H1 (cell line): Measurements from ENCODE around the gene RPSA. TPM values are rescaled to one million over a fixed set of nuclear protein-coding genes. Genes with fewer than 3 reads are reported as not detected.

Source experiments
- CHD1 ChIP-seq: IDR thresholded peaks from 2 replicates; pipeline ENCODE4 v1.6.1; 2012; ENCODE audit warnings: low read depth, low read length, improper control_type of control experiment
- CHD2 ChIP-seq: IDR thresholded peaks from 2 replicates; pipeline ENCODE4 v1.6.1; 2012; ENCODE audit warnings: low read length, improper control_type of control experiment
- CTBP2 ChIP-seq: IDR thresholded peaks from 2 replicates; pipeline ENCODE4 v1.7.0; 2011; ENCODE audit warnings: borderline replicate concordance, mild to moderate bottlenecking, moderate library complexity, mixed read lengths, low read length; ENCODE audit not compliant: insufficient read depth, insufficient read length
- EP300 ChIP-seq, 2 experiments: IDR thresholded peaks; 1 replicate in 1 of 2; 2 replicates in 1 of 2; pipeline ENCODE4 v1.6.1; 2011 to 2012; ENCODE audit warnings: low read depth in 2 of 2, low read length in 2 of 2, mild to moderate bottlenecking in 2 of 2, borderline replicate concordance in 1 of 2, inconsistent platforms in 1 of 2, moderate library complexity in 1 of 2
- PHF8 ChIP-seq: fragments of 200-600 bp; sonication (generic); conservative IDR thresholded peaks from 2 replicates; pipeline ENCODE4 v1.7.1; 2012; ENCODE audit warnings: low read depth, mild to moderate bottlenecking, inconsistent platforms, low read length, moderate library complexity
- SIN3A ChIP-seq, 2 experiments: IDR thresholded peaks in 1 of 2; conservative IDR thresholded peaks in 1 of 2; 2 replicates each; pipeline ENCODE4 v1.6.1; 2011 to 2012; ENCODE audit warnings: low read length in 2 of 2, improper control_type of control experiment in 1 of 2, low read depth in 1 of 2, mild to moderate bottlenecking in 1 of 2
- TCF12 ChIP-seq: IDR thresholded peaks from 2 replicates; pipeline ENCODE4 v1.6.1; 2011; ENCODE audit warnings: low read depth, mild to moderate bottlenecking, low read length
- ZNF274 ChIP-seq: IDR thresholded peaks from 2 replicates; pipeline ENCODE4 v1.7.0; 2012; ENCODE audit warnings: low read length, borderline replicate concordance; ENCODE audit errors: extremely low read depth
- polyA plus RNA-seq, 7 experiments: library from polyadenylated mRNA; depleted of rRNA in 3 of 7; stranded (reverse) in 5 of 7; unstranded in 2 of 7; fragments of >200 nt in 5 of 7; fragments of 200-250 nt in 2 of 7; gene quantifications; 1 replicate in 5 of 7; 2 replicates in 1 of 7; 4 replicates in 1 of 7; pipeline versions ENCODE4 v1.2.1 to v1.2.3, GENCODE V29; 2011 to 2013; ENCODE audit warnings: missing spikeins in 2 of 7, mixed read lengths in 2 of 7
- total RNA-seq: library from RNA; stranded (reverse); fragmentation: NEBNext Ultra II Directional; extraction: Animal tissue kit (Norgen Biotek cat#: 25700); gene quantifications from 2 replicates; pipeline ENCODE4 v1.2.1, GENCODE V29; 2021
- TF ChIP-seq, protein P1 (sequence below): fragments of 300-600 bp; sonication (generic); IDR thresholded peaks from 2 replicates; pipeline ENCODE4 v1.7.1; 2012; ENCODE audit warnings: low read length, moderate library complexity, mild to moderate bottlenecking, inconsistent platforms; ENCODE audit not compliant: insufficient replicate concordance

The RPSA gene
- total and polyA plus RNA-seq, 2 of the 8 experiments (the other 6 are each of a cell fraction or from before 2014, with no cell fraction given) = 2,661 to 7,468 TPM

- TF ChIP-seq, protein P1, sequence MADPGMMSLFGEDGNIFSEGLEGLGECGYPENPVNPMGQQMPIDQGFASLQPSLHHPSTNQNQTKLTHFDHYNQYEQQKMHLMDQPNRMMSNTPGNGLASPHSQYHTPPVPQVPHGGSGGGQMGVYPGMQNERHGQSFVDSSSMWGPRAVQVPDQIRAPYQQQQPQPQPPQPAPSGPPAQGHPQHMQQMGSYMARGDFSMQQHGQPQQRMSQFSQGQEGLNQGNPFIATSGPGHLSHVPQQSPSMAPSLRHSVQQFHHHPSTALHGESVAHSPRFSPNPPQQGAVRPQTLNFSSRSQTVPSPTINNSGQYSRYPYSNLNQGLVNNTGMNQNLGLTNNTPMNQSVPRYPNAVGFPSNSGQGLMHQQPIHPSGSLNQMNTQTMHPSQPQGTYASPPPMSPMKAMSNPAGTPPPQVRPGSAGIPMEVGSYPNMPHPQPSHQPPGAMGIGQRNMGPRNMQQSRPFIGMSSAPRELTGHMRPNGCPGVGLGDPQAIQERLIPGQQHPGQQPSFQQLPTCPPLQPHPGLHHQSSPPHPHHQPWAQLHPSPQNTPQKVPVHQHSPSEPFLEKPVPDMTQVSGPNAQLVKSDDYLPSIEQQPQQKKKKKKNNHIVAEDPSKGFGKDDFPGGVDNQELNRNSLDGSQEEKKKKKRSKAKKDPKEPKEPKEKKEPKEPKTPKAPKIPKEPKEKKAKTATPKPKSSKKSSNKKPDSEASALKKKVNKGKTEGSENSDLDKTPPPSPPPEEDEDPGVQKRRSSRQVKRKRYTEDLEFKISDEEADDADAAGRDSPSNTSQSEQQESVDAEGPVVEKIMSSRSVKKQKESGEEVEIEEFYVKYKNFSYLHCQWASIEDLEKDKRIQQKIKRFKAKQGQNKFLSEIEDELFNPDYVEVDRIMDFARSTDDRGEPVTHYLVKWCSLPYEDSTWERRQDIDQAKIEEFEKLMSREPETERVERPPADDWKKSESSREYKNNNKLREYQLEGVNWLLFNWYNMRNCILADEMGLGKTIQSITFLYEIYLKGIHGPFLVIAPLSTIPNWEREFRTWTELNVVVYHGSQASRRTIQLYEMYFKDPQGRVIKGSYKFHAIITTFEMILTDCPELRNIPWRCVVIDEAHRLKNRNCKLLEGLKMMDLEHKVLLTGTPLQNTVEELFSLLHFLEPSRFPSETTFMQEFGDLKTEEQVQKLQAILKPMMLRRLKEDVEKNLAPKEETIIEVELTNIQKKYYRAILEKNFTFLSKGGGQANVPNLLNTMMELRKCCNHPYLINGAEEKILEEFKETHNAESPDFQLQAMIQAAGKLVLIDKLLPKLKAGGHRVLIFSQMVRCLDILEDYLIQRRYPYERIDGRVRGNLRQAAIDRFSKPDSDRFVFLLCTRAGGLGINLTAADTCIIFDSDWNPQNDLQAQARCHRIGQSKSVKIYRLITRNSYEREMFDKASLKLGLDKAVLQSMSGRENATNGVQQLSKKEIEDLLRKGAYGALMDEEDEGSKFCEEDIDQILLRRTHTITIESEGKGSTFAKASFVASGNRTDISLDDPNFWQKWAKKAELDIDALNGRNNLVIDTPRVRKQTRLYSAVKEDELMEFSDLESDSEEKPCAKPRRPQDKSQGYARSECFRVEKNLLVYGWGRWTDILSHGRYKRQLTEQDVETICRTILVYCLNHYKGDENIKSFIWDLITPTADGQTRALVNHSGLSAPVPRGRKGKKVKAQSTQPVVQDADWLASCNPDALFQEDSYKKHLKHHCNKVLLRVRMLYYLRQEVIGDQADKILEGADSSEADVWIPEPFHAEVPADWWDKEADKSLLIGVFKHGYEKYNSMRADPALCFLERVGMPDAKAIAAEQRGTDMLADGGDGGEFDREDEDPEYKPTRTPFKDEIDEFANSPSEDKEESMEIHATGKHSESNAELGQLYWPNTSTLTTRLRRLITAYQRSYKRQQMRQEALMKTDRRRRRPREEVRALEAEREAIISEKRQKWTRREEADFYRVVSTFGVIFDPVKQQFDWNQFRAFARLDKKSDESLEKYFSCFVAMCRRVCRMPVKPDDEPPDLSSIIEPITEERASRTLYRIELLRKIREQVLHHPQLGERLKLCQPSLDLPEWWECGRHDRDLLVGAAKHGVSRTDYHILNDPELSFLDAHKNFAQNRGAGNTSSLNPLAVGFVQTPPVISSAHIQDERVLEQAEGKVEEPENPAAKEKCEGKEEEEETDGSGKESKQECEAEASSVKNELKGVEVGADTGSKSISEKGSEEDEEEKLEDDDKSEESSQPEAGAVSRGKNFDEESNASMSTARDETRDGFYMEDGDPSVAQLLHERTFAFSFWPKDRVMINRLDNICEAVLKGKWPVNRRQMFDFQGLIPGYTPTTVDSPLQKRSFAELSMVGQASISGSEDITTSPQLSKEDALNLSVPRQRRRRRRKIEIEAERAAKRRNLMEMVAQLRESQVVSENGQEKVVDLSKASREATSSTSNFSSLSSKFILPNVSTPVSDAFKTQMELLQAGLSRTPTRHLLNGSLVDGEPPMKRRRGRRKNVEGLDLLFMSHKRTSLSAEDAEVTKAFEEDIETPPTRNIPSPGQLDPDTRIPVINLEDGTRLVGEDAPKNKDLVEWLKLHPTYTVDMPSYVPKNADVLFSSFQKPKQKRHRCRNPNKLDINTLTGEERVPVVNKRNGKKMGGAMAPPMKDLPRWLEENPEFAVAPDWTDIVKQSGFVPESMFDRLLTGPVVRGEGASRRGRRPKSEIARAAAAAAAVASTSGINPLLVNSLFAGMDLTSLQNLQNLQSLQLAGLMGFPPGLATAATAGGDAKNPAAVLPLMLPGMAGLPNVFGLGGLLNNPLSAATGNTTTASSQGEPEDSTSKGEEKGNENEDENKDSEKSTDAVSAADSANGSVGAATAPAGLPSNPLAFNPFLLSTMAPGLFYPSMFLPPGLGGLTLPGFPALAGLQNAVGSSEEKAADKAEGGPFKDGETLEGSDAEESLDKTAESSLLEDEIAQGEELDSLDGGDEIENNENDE = peak; percentile 26
- no peak for TF ChIP-seq CHD1
- TF ChIP-seq CTBP2 = peak; percentile 51
- peak in 1 of 2 experiments; percentile 76; a peak in 1 of 3 replicates for TF ChIP-seq EP300 (IDR thresholded peaks at IDR 0.05; ENCODE audit: borderline replicate concordance in 1 of 2, low read depth in 2 of 2, low read length in 2 of 2)
- TF ChIP-seq PHF8 = 0 out of 2 replicates have a peak, but pooled peaks have one; percentile 32
- TF ChIP-seq ZNF274 = no peak
- peak; percentile 60 to 75; a peak in 2 of 4 replicates for TF ChIP-seq SIN3A (conservative IDR thresholded peaks at IDR 0.05 in 1 of 2, IDR thresholded peaks at IDR 0.05 in 1 of 2; ENCODE audit: low read depth in 1 of 2, low read length in 2 of 2)
- TF ChIP-seq TCF12 = 0 out of 2 replicates have a peak, but pooled peaks have one; percentile 51
- 0 out of 2 replicates have a peak, but pooled peaks have one; percentile 43 for TF ChIP-seq CHD2
Observed at GRCh38 chr3:39404943-39405686, 1.4 kb upstream of the RPSA start (continued).
